H1 (cell line): Measurements from ENCODE around the gene NKAIN1. TPM values are rescaled to one million over a fixed set of nuclear protein-coding genes. Genes with fewer than 3 reads are reported as not detected.
"Not testable (repeated sequence)": the region's sequence is repeated elsewhere in the genome, so short reads cannot be mapped to it uniquely, and the experiment has no call there.

Source experiments
- CTCF ChIA-PET: fragments of 300-600 bp; sonication (Branson Sonifier 250); formaldehyde crosslinking; loops from one replicate; lab custom pipeline; 2021; ENCODE audit not compliant: partially characterized antibody; lab: Charles Lee
- POLR2A ChIA-PET: fragments of 300-600 bp; sonication (Branson Sonifier 250); formaldehyde crosslinking; loops from one replicate; lab custom pipeline; 2021; ENCODE audit warnings: inconsistent platforms; ENCODE audit not compliant: partially characterized antibody; lab: Charles Lee
- DNase-seq, 2 experiments: peaks; one replicate each; pipeline versions ENCODE4 v3.0.0 to v3.0.0-alpha.2; 2010 to 2022; ENCODE audit warnings: low spot score in 2 of 2, low read depth in 1 of 2, mixed read lengths in 1 of 2
- FAIRE-seq: peaks from 2 replicates; lab custom pipeline; 2011; peaks lifted over from hg19 to GRCh38; lab: Jason Lieb, UNC
- H2AFZ ChIP-seq: 2 replicates; pipeline ENCODE4 v1.8.1; 2012; ENCODE audit warnings: low read length, inconsistent platforms
- H2AK5ac ChIP-seq: 2 replicates; pipeline ENCODE4 v1.6.1; 2013; ENCODE audit warnings: low read depth, low read length
- H2BK120ac ChIP-seq: replicated peaks from 2 replicates; pipeline ENCODE3; 2013; ENCODE audit warnings: low read depth, low read length, inconsistent platforms
- H2BK12ac ChIP-seq: 2 replicates; pipeline ENCODE4 v1.6.1; 2013; ENCODE audit warnings: low read depth, low read length
- H2BK15ac ChIP-seq: 2 replicates; pipeline ENCODE4 v1.6.1; 2013; ENCODE audit warnings: low read length
- H2BK20ac ChIP-seq: 2 replicates; pipeline ENCODE4 v1.6.1; 2013; ENCODE audit warnings: low read length
- H2BK5ac ChIP-seq: 2 replicates; pipeline ENCODE4 v1.6.1; 2013; ENCODE audit warnings: low read depth, low read length
- H3K14ac ChIP-seq: 2 replicates; pipeline ENCODE4 v1.6.1; 2013; ENCODE audit warnings: inconsistent platforms; ENCODE audit not compliant: insufficient read length
- H3K18ac ChIP-seq: 2 replicates; pipeline ENCODE4 v1.6.1; 2013; ENCODE audit warnings: low read length; ENCODE audit errors: extremely low read depth
- H3K23ac ChIP-seq: 2 replicates; pipeline ENCODE4 v1.6.1; 2013; ENCODE audit warnings: inconsistent platforms; ENCODE audit not compliant: insufficient read length
- H3K23me2 ChIP-seq: 2 replicates; pipeline ENCODE4 v1.6.1; 2013; ENCODE audit warnings: low read depth, low read length
- H3K27ac ChIP-seq: 2 replicates; pipeline ENCODE4 v1.6.1; 2011; ENCODE audit warnings: low read depth, low read length, inconsistent platforms
- H3K27me3 ChIP-seq, 4 experiments: replicated peaks in 1 of 4; 1 replicate in 1 of 4; 2 replicates in 3 of 4; pipeline versions ENCODE4 v1.6.1 to v1.8.1; 2011 to 2013; ENCODE audit warnings: low read length in 3 of 4, mild to moderate bottlenecking in 3 of 4, inconsistent platforms in 2 of 4, mixed read lengths in 2 of 4, moderate library complexity in 1 of 4; ENCODE audit not compliant: control insufficient read depth in 3 of 4, insufficient read depth in 3 of 4; ENCODE audit errors: extremely low read depth in 1 of 4
- H3K36me3 ChIP-seq, 4 experiments: 2 replicates each; pipeline versions ENCODE4 v1.6.1 to v1.8.1; 2011 to 2013; ENCODE audit warnings: mild to moderate bottlenecking in 4 of 4, low read length in 3 of 4, moderate library complexity in 2 of 4, control low read depth in 1 of 4, inconsistent platforms in 1 of 4; ENCODE audit not compliant: insufficient read depth in 4 of 4, control insufficient read depth in 2 of 4
- H3K4ac ChIP-seq: replicated peaks from 2 replicates; pipeline ENCODE3; 2013; ENCODE audit warnings: low read length, low read depth, mixed read lengths, inconsistent platforms; ENCODE audit not compliant: insufficient read length
- H3K4me1 ChIP-seq, 4 experiments: replicated peaks in 1 of 4; 1 replicate in 1 of 4; 2 replicates in 3 of 4; pipeline versions ENCODE4 v1.6.1 to v1.8.1; 2011 to 2013; ENCODE audit warnings: low read length in 3 of 4, inconsistent platforms in 2 of 4, mixed read lengths in 1 of 4; ENCODE audit not compliant: insufficient read depth in 4 of 4, control insufficient read depth in 3 of 4
- H3K4me2 ChIP-seq, 2 experiments: 2 replicates each; pipeline versions ENCODE4 v1.6.1 to v1.8.1; 2011 to 2013; ENCODE audit warnings: low read depth in 2 of 2, low read length in 2 of 2, control low read depth in 1 of 2, inconsistent platforms in 1 of 2, mild to moderate bottlenecking in 1 of 2; ENCODE audit not compliant: insufficient read depth in 1 of 2
- H3K4me3 ChIP-seq, 4 experiments: fragments of 200-600, 300-600 bp in 1 of 4; sonication (generic), shearing (Covaris generic), sonication (Bioruptor Twin) in 1 of 4; 2 replicates each; pipeline versions ENCODE4 v1.5.1 to v1.8.1; 2011 to 2016; ENCODE audit warnings: low read length in 4 of 4, low read depth in 3 of 4, control low read depth in 2 of 4, inconsistent platforms in 2 of 4, mild to moderate bottlenecking in 2 of 4, mixed read lengths in 1 of 4, moderate library complexity in 1 of 4; ENCODE audit not compliant: insufficient read depth in 2 of 4; ENCODE audit errors: extremely low read depth in 1 of 4
- H3K56ac ChIP-seq: replicated peaks from 2 replicates; pipeline ENCODE3; 2013; ENCODE audit warnings: low read depth, mild to moderate bottlenecking, mixed read lengths, low read length, inconsistent platforms; ENCODE audit not compliant: insufficient read length
- H3K79me1 ChIP-seq: 2 replicates; pipeline ENCODE4 v1.6.1; 2013; ENCODE audit warnings: low read depth, low read length, control low read depth
- H3K79me2 ChIP-seq, 2 experiments: 2 replicates each; pipeline versions ENCODE4 v1.6.1 to v1.8.1; 2012 to 2013; ENCODE audit warnings: low read length in 2 of 2, mild to moderate bottlenecking in 2 of 2, inconsistent platforms in 1 of 2; ENCODE audit not compliant: insufficient read depth in 2 of 2, control insufficient read depth in 1 of 2
- H3K9ac ChIP-seq, 4 experiments: replicated peaks in 1 of 4; 1 replicate in 1 of 4; 2 replicates in 3 of 4; pipeline versions ENCODE4 v1.6.1 to v1.8.1; 2011 to 2013; ENCODE audit warnings: low read depth in 3 of 4, low read length in 3 of 4, control low read depth in 2 of 4, mild to moderate bottlenecking in 2 of 4, moderate library complexity in 2 of 4, inconsistent platforms in 1 of 4; ENCODE audit errors: extremely low read depth in 1 of 4
- H3K9me3 ChIP-seq, 2 experiments: 2 replicates each; pipeline versions ENCODE4 v1.6.1 to v1.8.1; 2012 to 2013; ENCODE audit warnings: mild to moderate bottlenecking in 2 of 2, moderate library complexity in 2 of 2, control low read depth in 1 of 2, inconsistent platforms in 1 of 2, low read depth in 1 of 2, low read length in 1 of 2, mixed read lengths in 1 of 2; ENCODE audit not compliant: insufficient read depth in 2 of 2
- H4K20me1 ChIP-seq, 2 experiments: replicated peaks in 1 of 2; 2 replicates each; pipeline versions ENCODE3 to v1.8.1; 2011 to 2013; ENCODE audit warnings: inconsistent platforms in 2 of 2, low read length in 2 of 2, mild to moderate bottlenecking in 1 of 2; ENCODE audit not compliant: insufficient read depth in 2 of 2, control insufficient read depth in 1 of 2
- H4K5ac ChIP-seq: 2 replicates; pipeline ENCODE4 v1.6.1; 2013; ENCODE audit warnings: low read length, low read depth, mixed read lengths, inconsistent platforms; ENCODE audit not compliant: insufficient read length
- H4K8ac ChIP-seq: 2 replicates; pipeline ENCODE4 v1.8.0; 2013; ENCODE audit warnings: mild to moderate bottlenecking, moderate library complexity, low read length, inconsistent platforms; ENCODE audit not compliant: insufficient read depth; ENCODE audit errors: extremely low read depth
- H4K91ac ChIP-seq: replicated peaks from 2 replicates; pipeline ENCODE3; 2013; ENCODE audit warnings: low read length, mixed read lengths, inconsistent platforms; ENCODE audit not compliant: insufficient read length
- WGBS, 2 experiments: shearing (Covaris generic) in 1 of 2; methylation state at CpG; one replicate each; pipeline versions ENCODE4 v1.1.6 to v1.1.7; 2013 to 2015; ENCODE audit warnings: low lambda C conversion rate in 2 of 2, mixed read lengths in 2 of 2, inconsistent platforms in 1 of 2, low coverage in 1 of 2, missing lambda C conversion rate in 1 of 2; ENCODE audit not compliant: insufficient replicate concordance in 2 of 2, insufficient coverage in 1 of 2, insufficient read length in 1 of 2; ENCODE audit errors: extremely low coverage in 1 of 2, missing lambda C conversion rate in 1 of 2; 5-methylcytosine and 5-hydroxymethylcytosine counted together
- polyA plus RNA-seq, 7 experiments: library from polyadenylated mRNA; depleted of rRNA in 3 of 7; stranded (reverse) in 5 of 7; unstranded in 2 of 7; fragments of >200 nt in 5 of 7; fragments of 200-250 nt in 2 of 7; gene quantifications; 1 replicate in 5 of 7; 2 replicates in 1 of 7; 4 replicates in 1 of 7; pipeline versions ENCODE4 v1.2.1 to v1.2.3, GENCODE V29; 2011 to 2013; ENCODE audit warnings: missing spikeins in 2 of 7, mixed read lengths in 2 of 7
- total RNA-seq: library from RNA; stranded (reverse); fragmentation: NEBNext Ultra II Directional; extraction: Animal tissue kit (Norgen Biotek cat#: 25700); gene quantifications from 2 replicates; pipeline ENCODE4 v1.2.1, GENCODE V29; 2021

Gene NKAIN1
- total and polyA plus RNA-seq, 2 of the 8 experiments (the other 6 are each of a cell fraction or from before 2014, with no cell fraction given): 59.3 to 66.9 TPM

GRCh38 chr1:31262393-31262792, 22.7 kb upstream of the NKAIN1 start:
- DNase-seq: not testable (repeated sequence)
- 97% methylated on average over 5 of the region's 5 CpGs; no CpG with 5 or more reads in 1 of the 2 experiments for WGBS, 2 experiments

More at GRCh38 chr1:31262393-31262792, 22.7 kb upstream of the NKAIN1 start:
- not testable (repeated sequence) for H3K4me1 ChIP-seq, H3K9ac ChIP-seq, H4K91ac ChIP-seq, H3K14ac ChIP-seq, H3K79me1 ChIP-seq, H2BK15ac ChIP-seq, H2AFZ ChIP-seq, H3K27me3 ChIP-seq, H3K4me2 ChIP-seq, FAIRE-seq, H3K9me3 ChIP-seq, H2AK5ac ChIP-seq, H2BK5ac ChIP-seq, H3K23me2 ChIP-seq, H3K4me3 ChIP-seq, H2BK20ac ChIP-seq, H2BK12ac ChIP-seq, H3K56ac ChIP-seq, H3K27ac ChIP-seq, H3K79me2 ChIP-seq, H3K18ac ChIP-seq, H3K23ac ChIP-seq, H4K5ac ChIP-seq, H4K20me1 ChIP-seq, H2BK120ac ChIP-seq, H4K8ac ChIP-seq, H3K4ac ChIP-seq
- ChIA-PET CTCF (interaction anchor here (1.1 to 9.4 kb wide), 5 partner anchors 16 to 79 kb away, joined by 3 to 113 read pairs (median 3); no protein-coding TSS in a partner anchor), POLR2A (interaction anchor here (0.7 to 1.4 kb wide), 4 partner anchors 8 to 455 kb away, joined by 3 to 5 read pairs (median 4); no protein-coding TSS in a partner anchor)
- H3K36me3 ChIP-seq: peaks cover 27 to 90% (median 60%) of the 10 kb centered on the region in 4 experiments
